NCI-H82 treated with DMSO at 0.1 percent for 48 hours (cell line): ENCODE data around the gene GRAMD2B.
"Not testable (repeated sequence)": the region's sequence is repeated elsewhere in the genome, so short reads cannot be mapped to it uniquely, and the experiment has no call there.

Experiments used
- DNase-seq: peaks from one replicate; lab custom pipeline; 2025; ENCODE audit not compliant: unreplicated experiment; lab: John Stamatoyannopoulos, UW

GRAMD2B gene

GRCh38 chr5:126410623-126411022 is 12.6 kb upstream of the GRAMD2B start:
- no peak for DNase-seq

DNA sequence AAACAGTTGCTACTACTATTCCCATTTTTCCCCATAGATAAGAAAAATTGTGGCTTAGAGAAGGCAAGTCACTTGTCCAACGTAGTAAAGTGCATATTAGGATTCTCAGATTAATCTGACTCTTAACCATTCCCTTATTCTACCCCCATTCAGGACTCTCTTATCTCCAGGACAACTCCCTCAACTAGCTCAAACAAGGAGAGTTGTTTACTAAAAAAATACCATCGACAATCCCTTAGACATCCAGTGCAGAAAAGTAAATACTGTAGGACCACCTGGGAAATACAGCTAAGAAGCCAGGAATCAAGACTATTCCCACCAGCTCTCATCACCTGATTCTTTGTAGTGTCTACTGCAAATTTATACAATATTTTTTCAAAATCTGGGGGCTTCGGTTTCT is 9.4 kb upstream of the GRAMD2B start:
- no peak for DNase-seq

DNA sequence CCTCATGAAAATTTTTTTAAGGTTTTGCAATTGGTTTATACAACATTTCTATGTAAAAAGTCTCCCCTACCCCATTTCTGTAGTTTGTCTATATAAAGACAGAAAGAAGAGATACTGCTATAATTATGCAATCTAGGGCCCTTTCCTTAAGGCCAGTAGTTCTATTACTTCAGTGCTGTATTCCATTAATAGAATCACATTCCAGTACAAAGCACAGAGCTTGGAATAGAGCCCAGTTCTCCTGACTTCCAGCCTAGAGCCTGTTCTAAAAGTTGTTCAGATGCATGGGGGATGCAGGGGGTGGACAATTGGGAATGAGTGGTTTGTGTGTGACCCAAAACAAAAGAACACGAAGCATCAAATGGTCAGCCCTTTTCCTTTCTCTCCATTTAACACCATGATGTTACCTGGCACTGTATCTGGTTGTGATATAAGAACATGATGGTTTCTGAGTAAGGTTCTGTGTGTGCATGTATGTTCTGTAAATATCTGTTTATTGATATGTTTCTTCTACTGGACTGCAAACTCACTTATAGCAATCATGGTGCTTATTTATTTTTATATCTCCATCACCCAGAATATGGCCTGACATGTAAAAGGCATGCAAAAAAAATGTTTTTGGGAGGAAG is 8.2 kb upstream of the GRAMD2B start:
- DNase-seq, result no peak

DNA sequence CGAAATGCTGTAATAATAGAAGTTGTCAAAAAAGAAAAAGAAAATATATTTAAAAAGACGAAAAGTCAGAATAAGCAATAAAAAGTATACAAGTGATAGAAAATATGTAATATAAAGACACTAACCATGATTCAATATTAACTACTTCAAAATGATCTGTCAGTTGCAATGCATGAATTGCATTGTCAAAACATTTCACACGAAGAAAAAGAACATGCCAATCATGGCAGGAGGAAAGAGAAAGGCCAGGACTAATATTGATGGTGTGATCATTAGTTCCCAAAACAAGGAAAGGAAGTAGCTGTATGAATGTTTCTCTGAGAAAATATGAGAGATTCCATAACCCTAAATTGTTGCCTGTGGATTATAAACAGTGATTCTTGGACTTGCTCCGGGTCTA is 7.4 kb upstream of the GRAMD2B start:
- no peak for DNase-seq

GRCh38 chr5:126416266-126416925 is 6.8 kb upstream of the GRAMD2B start:
- DNase-seq, result no peak

DNA sequence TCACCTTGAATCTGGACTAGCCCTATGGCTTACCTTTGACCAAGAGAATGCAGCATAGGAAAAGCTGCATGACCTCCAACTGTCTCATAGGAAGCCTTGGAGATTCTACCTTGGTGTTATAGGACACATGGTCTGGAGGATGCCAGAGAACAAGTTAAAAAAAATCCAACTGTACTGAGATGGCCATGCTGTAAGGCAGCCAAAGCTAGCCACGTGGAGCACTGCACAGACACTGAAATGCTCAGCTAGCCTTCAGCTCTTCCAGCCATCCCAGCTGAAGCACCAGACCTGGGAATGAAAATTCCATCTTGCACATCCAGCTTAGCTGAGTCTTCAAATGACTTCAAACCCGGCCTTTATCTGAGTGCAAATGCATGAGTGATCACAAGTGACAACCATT is 6.0 kb upstream of the GRAMD2B start:
- no peak for DNase-seq

- DNase-seq, result no peak
Measured at GRCh38 chr5:126419102-126419501, 4.1 kb upstream of the GRAMD2B start.

DNA sequence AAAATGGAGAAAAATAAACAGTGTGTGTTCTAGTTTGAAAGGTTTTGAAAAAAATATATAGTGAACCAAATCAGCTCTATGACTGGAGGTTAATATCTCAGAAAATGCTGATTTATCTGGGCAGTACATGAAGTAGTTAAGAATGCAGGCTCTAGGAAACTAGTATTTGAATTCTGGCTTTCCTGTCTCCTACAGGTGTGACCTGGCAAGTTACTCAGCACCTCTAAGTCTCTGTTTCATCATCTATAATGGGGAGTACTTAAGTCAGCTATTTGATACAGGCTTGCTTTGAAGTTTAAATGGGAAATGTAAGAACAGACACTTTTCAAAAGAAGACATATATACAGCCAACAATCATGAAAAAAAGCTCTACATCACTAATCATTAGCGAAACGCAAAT is 5.2 kb downstream of the GRAMD2B start:
- DNase-seq, result no peak

GRCh38 chr5:126430631-126431030 is 7.4 kb downstream of the GRAMD2B start:
- DNase-seq, result no peak

- no peak for DNase-seq
Measured at GRCh38 chr5:126433701-126434100, 10.5 kb downstream of the GRAMD2B start.

DNA sequence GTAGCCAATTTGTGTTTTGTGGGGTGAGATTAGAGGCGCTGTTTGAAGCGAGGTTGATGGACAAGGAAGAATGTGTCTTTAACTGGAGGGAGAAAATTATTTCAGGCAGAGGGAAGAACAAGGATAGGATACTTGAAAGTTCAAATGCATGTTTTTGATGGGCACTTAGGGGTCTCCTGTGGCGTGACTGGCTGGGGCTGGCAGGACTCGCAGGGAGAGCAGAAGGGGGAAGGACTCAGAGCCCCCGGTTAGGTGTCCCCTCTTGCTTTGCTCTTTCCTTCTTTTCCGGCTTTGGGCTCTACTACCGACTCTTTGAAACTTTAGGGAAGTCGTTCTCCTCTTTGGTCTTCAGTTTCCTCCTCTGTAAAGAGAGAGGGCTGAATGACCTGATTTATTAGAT is 12.1 kb downstream of the GRAMD2B start:
- no peak for DNase-seq

GRCh38 chr5:126435714-126436113 is 12.5 kb downstream of the GRAMD2B start:
- no peak for DNase-seq

- no peak for DNase-seq
Measured at GRCh38 chr5:126437721-126438120, 14.5 kb downstream of the GRAMD2B start.

- no peak for DNase-seq
Measured at GRCh38 chr5:126438267-126438666, 15.1 kb downstream of the GRAMD2B start.

- DNase-seq, result no peak
Measured at GRCh38 chr5:126438868-126439267, 15.7 kb downstream of the GRAMD2B start.

GRCh38 chr5:126439724-126440123 is 16.5 kb downstream of the GRAMD2B start:
- DNase-seq, result not testable (repeated sequence)

DNA sequence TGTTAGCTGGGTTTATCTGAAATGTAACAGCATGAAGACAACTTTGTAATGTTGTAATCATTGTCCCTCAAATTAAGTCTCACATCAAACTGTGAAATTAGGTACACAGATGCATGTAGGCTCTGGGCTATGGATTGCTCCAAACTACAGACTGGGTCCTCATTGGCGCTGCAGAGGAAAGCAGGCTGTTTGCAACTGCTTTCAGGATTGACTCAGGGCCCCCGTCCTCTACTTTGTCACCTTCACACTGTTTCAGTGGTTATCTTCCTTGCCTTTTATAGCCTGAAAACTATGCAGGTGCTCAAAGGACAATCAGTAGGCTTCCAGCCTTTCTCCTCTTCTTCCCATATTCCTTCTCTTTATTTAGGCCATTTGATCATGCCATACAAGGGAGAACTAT is 18.0 kb downstream of the GRAMD2B start:
- no peak for DNase-seq

- no peak for DNase-seq
Measured at GRCh38 chr5:126443374-126443851, 20.2 kb downstream of the GRAMD2B start.

- DNase-seq, result no peak
Measured at GRCh38 chr5:126444137-126444536, 20.9 kb downstream of the GRAMD2B start.

GRCh38 chr5:126445502-126446174 is 22.4 kb downstream of the GRAMD2B start:
- DNase-seq, result no peak

DNA sequence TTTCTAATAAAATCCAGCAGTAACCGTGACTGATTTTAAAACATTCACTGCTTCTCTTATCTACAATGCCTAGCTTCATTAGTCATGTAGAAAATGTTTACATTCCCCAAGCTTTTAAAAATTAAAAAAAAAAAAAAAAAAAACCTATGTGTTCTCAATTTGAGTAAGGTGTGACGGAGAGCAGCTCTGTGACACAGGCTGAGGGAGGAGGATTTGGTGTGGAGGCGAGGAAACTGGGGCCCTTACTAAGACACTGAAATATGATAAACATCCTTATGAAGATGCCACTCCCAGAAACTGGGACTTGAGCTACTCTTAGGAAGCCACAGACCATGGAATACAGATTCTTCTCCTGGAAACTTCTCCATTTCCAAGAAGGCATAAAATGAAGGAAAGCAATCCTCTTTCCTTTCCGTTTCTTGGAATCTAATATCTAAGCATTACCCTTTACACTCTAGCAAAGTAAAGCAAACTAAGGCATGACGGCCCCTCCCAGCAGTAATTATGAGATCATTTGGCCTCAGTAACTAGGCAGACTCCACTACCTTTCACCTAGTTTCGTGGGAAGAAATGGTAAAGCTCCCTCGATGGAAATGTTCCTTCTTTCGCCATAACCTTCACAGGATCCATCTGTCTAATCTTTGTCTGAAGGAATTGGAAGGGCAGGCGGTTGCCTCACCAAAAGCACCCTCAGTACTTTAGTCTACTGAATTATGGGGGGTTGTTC is 23.5 kb downstream of the GRAMD2B start:
- no peak for DNase-seq

GRCh38 chr5:126448720-126449119 is 25.5 kb downstream of the GRAMD2B start:
- no peak for DNase-seq
